ENCODE results near the gene DPYSL4. TPM values are rescaled to one million over a fixed set of nuclear protein-coding genes. Genes with fewer than 3 reads are reported as not detected.

Gene DPYSL4
- total and polyA plus RNA-seq, 2 of the 4 experiments (the other 2 are of a cell fraction) = 8.1 to 30.5 TPM

DNA sequence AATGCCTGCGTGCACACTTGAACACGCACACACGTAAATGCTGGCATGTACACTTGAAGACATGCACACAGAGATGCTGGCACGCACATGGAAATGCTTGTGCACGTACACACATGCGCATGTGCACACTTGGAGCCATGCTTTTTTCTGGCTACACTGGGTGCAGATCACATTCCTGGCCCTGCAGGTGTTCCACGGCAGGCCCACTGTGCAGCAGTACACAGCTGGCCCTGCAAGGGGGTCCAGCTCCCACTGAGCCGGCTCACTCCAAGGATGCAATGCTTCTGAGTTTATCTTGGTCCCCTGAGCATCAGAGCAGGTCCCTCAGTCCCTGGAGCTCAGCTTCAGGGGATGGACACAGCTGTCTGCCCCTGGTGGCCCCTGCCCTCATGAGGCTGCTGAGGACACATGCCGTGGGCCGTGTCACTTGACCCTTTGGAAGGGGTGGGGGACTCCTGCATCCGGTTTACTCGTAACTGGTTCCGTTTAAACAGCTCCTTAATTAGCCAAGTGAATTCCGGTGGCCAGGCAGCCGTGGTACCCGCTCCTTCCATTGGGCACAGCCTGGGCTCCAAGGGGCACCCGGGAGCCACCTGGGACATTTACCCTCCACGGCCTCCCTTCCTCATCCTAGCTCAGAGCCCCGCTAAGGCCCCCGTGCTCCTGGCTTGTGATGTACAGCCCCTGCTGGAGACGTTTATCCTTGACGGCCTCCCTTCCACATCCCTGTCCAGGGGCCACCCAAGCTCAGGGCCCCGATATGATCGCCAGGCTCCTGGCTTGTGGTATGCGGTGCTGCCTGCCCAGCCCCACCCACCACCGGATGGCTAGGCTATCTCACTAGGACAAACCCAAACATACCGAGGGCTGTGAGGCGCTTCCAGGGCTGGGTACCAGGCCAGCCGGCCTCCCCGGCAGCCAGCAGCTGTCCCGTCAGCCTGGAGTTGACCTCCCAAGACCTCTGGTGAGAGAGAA, 39.5 kb upstream of the DPYSL4 start (continued):
- TF ChIP-seq NFE2L2 (IDR thresholded peaks at IDR 0.05; ENCODE audit: low read depth, low read length) = no peak

DNA sequence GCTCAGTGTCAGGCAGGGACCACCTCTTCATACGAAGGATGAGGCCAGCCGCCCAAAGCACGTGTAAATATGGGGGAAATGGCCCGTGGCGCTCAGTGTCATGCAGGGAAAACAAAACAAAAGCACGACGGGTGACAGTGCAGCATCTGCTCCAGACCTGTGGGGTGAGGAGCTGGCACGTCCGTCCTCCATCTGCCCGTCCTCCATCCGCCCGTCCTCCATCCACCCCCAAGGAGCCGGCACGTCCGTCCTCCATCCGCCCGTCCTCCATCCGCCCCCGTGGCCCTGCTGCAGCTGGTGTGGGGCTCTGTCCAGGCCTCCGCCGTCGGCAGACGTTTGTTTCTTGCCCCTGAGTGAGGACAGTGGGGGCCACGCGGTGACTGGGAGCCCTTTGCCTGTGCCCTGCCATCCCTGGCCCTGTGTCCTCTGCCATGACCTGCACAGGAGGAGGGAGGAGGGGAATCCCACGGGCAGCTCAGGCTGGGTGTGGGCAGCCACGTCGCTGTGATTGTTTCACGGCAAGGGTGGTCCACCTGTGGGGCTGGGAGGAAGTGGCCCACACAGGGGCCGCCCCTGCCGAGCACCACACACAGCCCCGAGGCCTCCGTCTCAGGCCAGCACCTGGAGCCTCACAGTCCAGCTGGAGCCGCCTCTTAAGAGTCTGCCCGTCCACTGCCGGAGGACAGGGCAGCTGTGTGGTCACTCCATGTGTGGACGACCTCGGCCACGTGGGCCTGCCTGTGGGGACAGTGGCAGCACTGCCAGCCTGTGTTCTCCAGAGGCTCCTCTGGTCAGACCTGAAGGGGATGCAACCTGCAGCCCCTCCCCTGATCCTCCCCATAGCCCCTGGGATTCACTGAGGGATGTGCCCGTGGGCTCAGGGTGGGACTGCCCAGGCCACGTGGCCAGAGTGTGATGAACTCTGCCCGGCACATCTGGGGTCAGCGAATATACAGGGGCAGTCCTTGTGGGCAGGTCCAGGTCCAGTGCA, 38.2 kb upstream of the DPYSL4 start:
- no TSS peak for BruUV-seq (replicated peaks)
- dilution Hi-C loops (cut with HindIII; ENCODE audit: low sequenced_read_pairs, unreplicated experiment) = no loop called here
- TF ChIP-seq RFX5 (IDR thresholded peaks at IDR 0.05; ENCODE audit: low read depth, low read length) (no peak), RCOR1 (IDR thresholded peaks at IDR 0.05; ENCODE audit: insufficient replicate concordance, low read length) (no peak), SMC3 (IDR thresholded peaks at IDR 0.05; ENCODE audit: low read depth, low read length) (no peak), NFE2L2 (IDR thresholded peaks at IDR 0.05; ENCODE audit: low read depth, low read length) (no peak), RAD21 (IDR thresholded peaks at IDR 0.05; ENCODE audit: low read length) (no peak), POLR2A (IDR thresholded peaks at IDR 0.05; ENCODE audit: low read depth, low read length) (no peak), CHD1 (IDR thresholded peaks at IDR 0.05; ENCODE audit: low read depth, low read length) (no peak), MAZ (IDR thresholded peaks at IDR 0.05; ENCODE audit: borderline replicate concordance, low read depth, low read length) (no peak), MAFK (IDR thresholded peaks at IDR 0.05; ENCODE audit: low read depth, low read length) (no peak)
- TF ChIP-seq, protein P1, sequence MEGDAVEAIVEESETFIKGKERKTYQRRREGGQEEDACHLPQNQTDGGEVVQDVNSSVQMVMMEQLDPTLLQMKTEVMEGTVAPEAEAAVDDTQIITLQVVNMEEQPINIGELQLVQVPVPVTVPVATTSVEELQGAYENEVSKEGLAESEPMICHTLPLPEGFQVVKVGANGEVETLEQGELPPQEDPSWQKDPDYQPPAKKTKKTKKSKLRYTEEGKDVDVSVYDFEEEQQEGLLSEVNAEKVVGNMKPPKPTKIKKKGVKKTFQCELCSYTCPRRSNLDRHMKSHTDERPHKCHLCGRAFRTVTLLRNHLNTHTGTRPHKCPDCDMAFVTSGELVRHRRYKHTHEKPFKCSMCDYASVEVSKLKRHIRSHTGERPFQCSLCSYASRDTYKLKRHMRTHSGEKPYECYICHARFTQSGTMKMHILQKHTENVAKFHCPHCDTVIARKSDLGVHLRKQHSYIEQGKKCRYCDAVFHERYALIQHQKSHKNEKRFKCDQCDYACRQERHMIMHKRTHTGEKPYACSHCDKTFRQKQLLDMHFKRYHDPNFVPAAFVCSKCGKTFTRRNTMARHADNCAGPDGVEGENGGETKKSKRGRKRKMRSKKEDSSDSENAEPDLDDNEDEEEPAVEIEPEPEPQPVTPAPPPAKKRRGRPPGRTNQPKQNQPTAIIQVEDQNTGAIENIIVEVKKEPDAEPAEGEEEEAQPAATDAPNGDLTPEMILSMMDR (conservative IDR thresholded peaks at IDR 0.05; ENCODE audit: low read depth, low read length) = no peak
- TF ChIP-seq, protein P2, sequence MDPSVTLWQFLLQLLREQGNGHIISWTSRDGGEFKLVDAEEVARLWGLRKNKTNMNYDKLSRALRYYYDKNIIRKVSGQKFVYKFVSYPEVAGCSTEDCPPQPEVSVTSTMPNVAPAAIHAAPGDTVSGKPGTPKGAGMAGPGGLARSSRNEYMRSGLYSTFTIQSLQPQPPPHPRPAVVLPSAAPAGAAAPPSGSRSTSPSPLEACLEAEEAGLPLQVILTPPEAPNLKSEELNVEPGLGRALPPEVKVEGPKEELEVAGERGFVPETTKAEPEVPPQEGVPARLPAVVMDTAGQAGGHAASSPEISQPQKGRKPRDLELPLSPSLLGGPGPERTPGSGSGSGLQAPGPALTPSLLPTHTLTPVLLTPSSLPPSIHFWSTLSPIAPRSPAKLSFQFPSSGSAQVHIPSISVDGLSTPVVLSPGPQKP (IDR thresholded peaks at IDR 0.05; ENCODE audit: borderline replicate concordance, low read depth, low read length) = no peak

More for the DNA sequence above, 38.2 kb upstream of the DPYSL4 start:
- ATAC-seq (ENCODE audit: low read depth) (no peak), DNase-seq (no peak)
- H3K27me3 ChIP-seq (ENCODE audit: control insufficient read depth, insufficient read depth, low read length) = peaks cover 4% of the 10 kb centered on the region; the same call in 1 of the 2 replicates
- H3K27ac ChIP-seq (ENCODE audit: insufficient read depth, low read length) = no peak overlapping the region
- H2BK5ac ChIP-seq (ENCODE audit: low read depth, low read length, poor library complexity, severe bottlenecking) = no peak overlapping the region
- H2BK15ac ChIP-seq (ENCODE audit: low read depth, low read length) = no peak overlapping the region
- H3K18ac ChIP-seq (ENCODE audit: low read depth, low read length) = no peak overlapping the region
- in situ Hi-C loops (cut with MboI; ENCODE audit: low sequenced_read_pairs) = no loop called here
- no peaks in the 10 kb centered on the region for H3K9me3 ChIP-seq (ENCODE audit: control insufficient read depth, insufficient read depth, low read length)
- no peaks in the 10 kb centered on the region for H3K36me3 ChIP-seq (ENCODE audit: control insufficient read depth, insufficient read depth, low read length)
- intact Hi-C loops (cut with micrococcal nuclease) = no loop called here
- 78% methylated on average over 14 of the region's 43 CpGs; no CpG with 5 or more reads in 1 of the 2 experiments for WGBS, 2 experiments (ENCODE audit: extremely low coverage in 2 of 2, insufficient read length in 1 of 2)
- H2BK120ac ChIP-seq (ENCODE audit: low read depth, low read length) = no peak overlapping the region
- H3K4me2 ChIP-seq (ENCODE audit: low read depth, low read length) = no peak overlapping the region
- no peaks in the 10 kb centered on the region for H4K20me1 ChIP-seq (ENCODE audit: insufficient read depth, low read length)
- no peak overlapping the region for H2AK5ac ChIP-seq (ENCODE audit: low read depth, low read length)
- H4K8ac ChIP-seq (ENCODE audit: low read depth in 2 of 2, low read length in 2 of 2) = no peak overlapping the region
- no peak overlapping the region for H2AK9ac ChIP-seq (replicated peaks; ENCODE audit: low read depth, low read length, poor library complexity)
- no peak overlapping the region for H3K4ac ChIP-seq (ENCODE audit: low read depth, low read length)
- no peak overlapping the region for H3K14ac ChIP-seq (replicated peaks; ENCODE audit: low read depth, low read length)
- H4K5ac ChIP-seq (ENCODE audit: low read depth, low read length) = no peak overlapping the region
- H3K4me1 ChIP-seq (ENCODE audit: control insufficient read depth, insufficient read depth, low read length) = no peaks in the 10 kb centered on the region
- no peak overlapping the region for H3K23ac ChIP-seq (ENCODE audit: low read depth, low read length)
- no peak overlapping the region for H4K91ac ChIP-seq (ENCODE audit: insufficient read depth, low read depth, low read length)
- no peaks in the 10 kb centered on the region for H3K79me1 ChIP-seq (ENCODE audit: low read depth in 1 of 2, low read length in 2 of 2)
- H2BK20ac ChIP-seq (ENCODE audit: low read depth, low read length) = no peak overlapping the region
- no peak overlapping the region for H3K4me3 ChIP-seq (ENCODE audit: insufficient read depth, low read depth, low read length)
- H3K9ac ChIP-seq (ENCODE audit: low read depth, low read length) = no peak overlapping the region
- H3K9me1 ChIP-seq (ENCODE audit: insufficient read depth, low read length) = no peaks in the 10 kb centered on the region
- H2AFZ ChIP-seq (replicated peaks; ENCODE audit: low read length, poor library complexity) = no peak overlapping the region
- no peak overlapping the region for H3K56ac ChIP-seq (ENCODE audit: extremely low read depth, insufficient read depth, low read length)
- POLR2A ChIA-PET (ENCODE audit: unreplicated experiment) = no interaction called here
- CTCF ChIA-PET = no interaction called here

All from IMR-90 (cell line).